HCT116 (cell line): ENCODE measurements around the gene CACNA1G. TPM values are rescaled to one million over a fixed set of nuclear protein-coding genes. Genes with fewer than 3 reads are reported as not detected.

Experiments
- ATAC-seq: fragments of 200-7000 bp; cut with Tn5 transposase; 2 replicates; pipeline ENCODE4 v1.9.1; 2020; ENCODE audit warnings: mild to moderate bottlenecking, moderate library complexity
- BruUV-seq: library from RNA; stranded (reverse); fragments of 400-500 nt; replicated peaks from 2 replicates; lab custom pipeline; 2021; lab: Mats Ljungman, UMichigan
- CTCF ChIA-PET: fragments of 300-600 bp; sonication (Branson Sonifier 250); formaldehyde crosslinking; loops from one replicate; lab custom pipeline; 2021; ENCODE audit warnings: antibody characterized with exemption; lab: Charles Lee
- POLR2A ChIA-PET: fragments of 300-600, 350-600 bp; sonication (Branson Sonifier 250); formaldehyde crosslinking; loops from one replicate; lab custom pipeline; 2021; ENCODE audit warnings: antibody characterized with exemption; lab: Charles Lee
- RAD21 ChIA-PET, 2 experiments: fragments of 300-600 bp; sonication (Branson Sonifier 250); formaldehyde crosslinking; loops; one replicate each; lab custom pipeline; 2023; ENCODE audit warnings: low total read pairs in 2 of 2; ENCODE audit not compliant: uncharacterized antibody in 2 of 2, unreplicated experiment in 2 of 2, low non-redundant PET in 1 of 2; lab: Charles Lee
- DNase-seq: peaks from one replicate; pipeline ENCODE4 v3.0.0-alpha.2; 2010; ENCODE audit warnings: low read depth, low spot score
- H2AFZ ChIP-seq: fragments of 200-600 bp; shearing (Covaris generic), sonication (generic); 2 replicates; pipeline ENCODE4 v1.6.1; 2017; ENCODE audit warnings: low read depth, mixed run types, mixed read lengths, antibody characterized with exemption, low read length; ENCODE audit not compliant: poor library complexity, severe bottlenecking
- H3K27ac ChIP-seq: 2 replicates; pipeline ENCODE4 v1.5.1; 2012; ENCODE audit warnings: low read depth, low read length
- H3K27me3 ChIP-seq: fragments of 200-600 bp; sonication (generic); 2 replicates; pipeline ENCODE4 v1.6.1; 2016; ENCODE audit warnings: mixed run types, low read length, mixed read lengths; ENCODE audit not compliant: insufficient read depth
- H3K36me3 ChIP-seq, 2 experiments: fragments of 200-500 bp in 1 of 2; fragments of 200-600 bp in 1 of 2; sonication (Bioruptor generic) in 1 of 2; sonication (generic) in 1 of 2; 2 replicates each; pipeline versions ENCODE4 v1.5.1 to v1.6.1; 2014 to 2016; ENCODE audit warnings: low read length in 2 of 2, inconsistent platforms in 1 of 2, mixed read lengths in 1 of 2, mixed run types in 1 of 2; ENCODE audit not compliant: insufficient read depth in 2 of 2, control insufficient read depth in 1 of 2
- H3K4me1 ChIP-seq, 2 experiments: fragments of 200-600 bp in 1 of 2; sonication (generic) in 1 of 2; 2 replicates each; pipeline versions ENCODE4 v1.5.1 to v1.6.1; 2012 to 2017; ENCODE audit warnings: low read length in 2 of 2, inconsistent platforms in 1 of 2, mild to moderate bottlenecking in 1 of 2, mixed read lengths in 1 of 2, mixed run types in 1 of 2, moderate library complexity in 1 of 2; ENCODE audit not compliant: insufficient read depth in 2 of 2, control insufficient read depth in 1 of 2
- H3K4me2 ChIP-seq: fragments of 200-600 bp; sonication (generic); 2 replicates; pipeline ENCODE4 v1.6.1; 2017; ENCODE audit warnings: mixed run types, low read length, mixed read lengths
- H3K4me3 ChIP-seq, 2 experiments: fragments of 200-600 bp in 1 of 2; sonication (generic) in 1 of 2; replicated peaks in 1 of 2; 2 replicates each; pipeline ENCODE4 v1.5.1; 2011 to 2016; ENCODE audit warnings: low read length in 2 of 2, control low read depth in 1 of 2, low read depth in 1 of 2, mild to moderate bottlenecking in 1 of 2, mixed read lengths in 1 of 2, mixed run types in 1 of 2
- H3K79me2 ChIP-seq: fragments of 200-600 bp; sonication (generic); 2 replicates; pipeline ENCODE4 v1.6.1; 2017; ENCODE audit warnings: mild to moderate bottlenecking, mixed run types, low read length, moderate library complexity, mixed read lengths; ENCODE audit not compliant: insufficient read depth
- H3K9ac ChIP-seq: fragments of 200-600 bp; sonication (generic); 2 replicates; pipeline ENCODE4 v1.6.1; 2016; ENCODE audit warnings: low read length, mixed read lengths
- H3K9me2 ChIP-seq: fragments of 200-600 bp; sonication (generic), shearing (Covaris generic); 2 replicates; pipeline ENCODE4 v1.6.1; 2017; ENCODE audit warnings: mixed run types, mild to moderate bottlenecking, moderate library complexity; ENCODE audit not compliant: insufficient read depth
- H3K9me3 ChIP-seq, 2 experiments: fragments of 200-500 bp in 1 of 2; fragments of 200-600 bp in 1 of 2; sonication (Bioruptor generic) in 1 of 2; sonication (generic) in 1 of 2; 2 replicates each; pipeline ENCODE4 v1.6.1; 2014 to 2017; ENCODE audit warnings: low read length in 2 of 2, mixed read lengths in 2 of 2, inconsistent platforms in 1 of 2, low read depth in 1 of 2, mild to moderate bottlenecking in 1 of 2, mixed run types in 1 of 2, moderate library complexity in 1 of 2; ENCODE audit not compliant: control insufficient read depth in 1 of 2, insufficient read depth in 1 of 2
- H4K20me1 ChIP-seq: fragments of 200-600 bp; sonication (generic), shearing (Covaris generic); 2 replicates; pipeline ENCODE4 v1.6.1; 2017; ENCODE audit warnings: mixed run types, mild to moderate bottlenecking, moderate library complexity; ENCODE audit not compliant: insufficient read depth
- CEBPB ChIP-seq: IDR thresholded peaks from 2 replicates; pipeline ENCODE4 v1.6.1; 2012; ENCODE audit warnings: low read depth
- EZH2 ChIP-seq: fragments of 200-600 bp; sonication (generic); IDR thresholded peaks from 2 replicates; pipeline ENCODE4 v1.6.1; 2017; ENCODE audit warnings: antibody characterized with exemption, mixed run types
- EZH2phosphoT487 ChIP-seq: fragments of 200-600 bp; IDR thresholded peaks from 2 replicates; pipeline ENCODE4 v1.6.1; 2018; ENCODE audit warnings: antibody characterized with exemption, borderline replicate concordance
- FOSL1 ChIP-seq: IDR thresholded peaks from 2 replicates; pipeline ENCODE4 v1.6.1; 2012; ENCODE audit warnings: low read depth
- POLR2A ChIP-seq: IDR thresholded peaks from 2 replicates; pipeline ENCODE4 v1.7.0; 2011; ENCODE audit warnings: borderline replicate concordance; ENCODE audit not compliant: insufficient read depth, insufficient read length; ENCODE audit errors: extremely low read depth
- RAD21 ChIP-seq: IDR thresholded peaks from 2 replicates; pipeline ENCODE4 v1.6.1; 2012; ENCODE audit warnings: low read depth, mild to moderate bottlenecking
- TCF7L2 ChIP-seq: IDR thresholded peaks from 2 replicates; pipeline ENCODE4 v1.7.0; 2011; ENCODE audit warnings: borderline replicate concordance, inconsistent platforms; ENCODE audit not compliant: insufficient read depth, insufficient read length; ENCODE audit errors: extremely low read depth
- ZNF274 ChIP-seq: fragments of 200-500 bp; sonication (Bioruptor generic); IDR thresholded peaks from 2 replicates; pipeline ENCODE4 v1.6.1; 2014; ENCODE audit warnings: mild to moderate bottlenecking, low read depth, low read length, inconsistent platforms
- intact Hi-C: fragments of 100-400 bp; cut with micrococcal nuclease; formaldehyde crosslinking; loops from 2 replicates; pipeline ENCODE4 v1.10.0; 2022
- total RNA-seq: library from RNA; stranded (reverse); gene quantifications from one replicate; pipeline ENCODE4 v1.2.1, GENCODE V29; 2021; ENCODE audit not compliant: unreplicated experiment
- TF ChIP-seq, protein P1 (sequence below): IDR thresholded peaks from 2 replicates; pipeline ENCODE4 v1.6.1; 2012
- TF ChIP-seq, protein P2 (sequence below), 3 experiments: fragments of 200-600 bp in 1 of 3; sonication (generic) in 1 of 3; IDR thresholded peaks in 2 of 3; conservative IDR thresholded peaks in 1 of 3; 2 replicates each; pipeline ENCODE4 v1.5.1; 2012 to 2017; ENCODE audit warnings: low read depth in 2 of 3, low read length in 2 of 3, antibody characterized with exemption in 1 of 3, borderline replicate concordance in 1 of 3, control low read depth in 1 of 3, mild to moderate bottlenecking in 1 of 3, mixed read lengths in 1 of 3, mixed run types in 1 of 3, moderate library complexity in 1 of 3; ENCODE audit not compliant: insufficient read depth in 1 of 3

CACNA1G gene
- total RNA-seq, 1 experiment from 2014 or later, result 3.4 TPM

- intact Hi-C loops, result no loop called here
- no peak for ATAC-seq
- CTCF ChIA-PET, result no interaction called here
- Histone ChIP-seq H3K9me3 (no peaks in the 10 kb centered on the region), H3K79me2 (no peaks in the 10 kb centered on the region; the same call in 1 of the 2 replicates), H3K4me3 (no peak overlapping the region), H3K27me3 (no peaks in the 10 kb centered on the region)
- BruUV-seq, result no TSS peak
- POLR2A ChIA-PET, result interaction anchor here (1.3 kb wide), 1 partner anchor 13 kb away, joined by 4 read pairs; no protein-coding TSS in a partner anchor
- no peak for TF ChIP-seq ZNF274
- no peak for TF ChIP-seq POLR2A
- no peak for TF ChIP-seq FOSL1
- TF ChIP-seq, protein P1, sequence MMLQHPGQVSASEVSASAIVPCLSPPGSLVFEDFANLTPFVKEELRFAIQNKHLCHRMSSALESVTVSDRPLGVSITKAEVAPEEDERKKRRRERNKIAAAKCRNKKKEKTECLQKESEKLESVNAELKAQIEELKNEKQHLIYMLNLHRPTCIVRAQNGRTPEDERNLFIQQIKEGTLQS, result no peak
- TF ChIP-seq EZH2phosphoT487, result no peak
- TF ChIP-seq TCF7L2, result no peak
- TF ChIP-seq RAD21, result no peak
- no peak for TF ChIP-seq CEBPB
- TF ChIP-seq EZH2, result no peak
- TF ChIP-seq, protein P2, sequence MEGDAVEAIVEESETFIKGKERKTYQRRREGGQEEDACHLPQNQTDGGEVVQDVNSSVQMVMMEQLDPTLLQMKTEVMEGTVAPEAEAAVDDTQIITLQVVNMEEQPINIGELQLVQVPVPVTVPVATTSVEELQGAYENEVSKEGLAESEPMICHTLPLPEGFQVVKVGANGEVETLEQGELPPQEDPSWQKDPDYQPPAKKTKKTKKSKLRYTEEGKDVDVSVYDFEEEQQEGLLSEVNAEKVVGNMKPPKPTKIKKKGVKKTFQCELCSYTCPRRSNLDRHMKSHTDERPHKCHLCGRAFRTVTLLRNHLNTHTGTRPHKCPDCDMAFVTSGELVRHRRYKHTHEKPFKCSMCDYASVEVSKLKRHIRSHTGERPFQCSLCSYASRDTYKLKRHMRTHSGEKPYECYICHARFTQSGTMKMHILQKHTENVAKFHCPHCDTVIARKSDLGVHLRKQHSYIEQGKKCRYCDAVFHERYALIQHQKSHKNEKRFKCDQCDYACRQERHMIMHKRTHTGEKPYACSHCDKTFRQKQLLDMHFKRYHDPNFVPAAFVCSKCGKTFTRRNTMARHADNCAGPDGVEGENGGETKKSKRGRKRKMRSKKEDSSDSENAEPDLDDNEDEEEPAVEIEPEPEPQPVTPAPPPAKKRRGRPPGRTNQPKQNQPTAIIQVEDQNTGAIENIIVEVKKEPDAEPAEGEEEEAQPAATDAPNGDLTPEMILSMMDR (IDR thresholded peaks at IDR 0.05 in 2 of 3, conservative IDR thresholded peaks at IDR 0.05 in 1 of 3; ENCODE audit: borderline replicate concordance in 1 of 3, insufficient read depth in 1 of 3, low read depth in 2 of 3, low read length in 2 of 3), result no peak
- TF ChIP-seq, all 23 proteins: peak for 0
- Histone ChIP-seq H3K9me2 (no peaks in the 10 kb centered on the region), H4K20me1 (no peaks in the 10 kb centered on the region), H3K4me1 (peaks cover 31 to 39% of the 10 kb centered on the region in 2 experiments), H3K27ac (no peak overlapping the region), H3K4me2 (no peak overlapping the region), H3K36me3 (no peaks in the 10 kb centered on the region), H2AFZ (no peak overlapping the region), H3K9ac (no peak overlapping the region)
- RAD21 ChIA-PET, result interaction anchor here in 1 of 2 experiments (0.6 kb wide), 1 partner anchor 312 kb away, joined by 3 read pairs; no protein-coding TSS in a partner anchor
- no peak for DNase-seq
These were observed 30.7 kb upstream of the CACNA1G start for GRCh38 chr17:50529849-50530248.
